CD4-positive, alpha-beta T cell treated with Interleukin-4 for 1 hour (primary cell): ENCODE data around the gene SCEL.

Experiments
- DNase-seq, 2 donors: peaks; one replicate each; pipeline ENCODE4 v3.0.0-alpha.2; 2020 to 2022

The SCEL gene

DNA sequence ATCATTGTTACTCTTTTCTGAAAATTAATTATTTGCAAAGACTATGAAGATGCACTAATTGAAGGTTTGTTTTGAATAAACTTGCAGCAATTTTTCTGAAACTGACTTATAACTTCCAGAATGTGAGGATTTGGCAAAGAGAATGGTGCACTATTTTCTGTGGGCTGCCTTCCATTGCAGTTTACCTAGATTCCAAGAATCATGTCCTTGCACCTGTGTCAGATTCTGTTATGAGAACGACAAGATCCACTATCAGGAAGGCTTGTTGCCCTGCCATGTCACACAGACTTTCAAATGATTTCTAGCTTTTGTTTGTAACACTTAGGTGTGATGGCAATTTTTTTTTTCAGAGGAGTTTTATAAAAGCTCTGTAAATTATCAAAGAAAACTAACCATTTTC is 156.4 kb downstream of the SCEL start:
- no peak for DNase-seq

DNA sequence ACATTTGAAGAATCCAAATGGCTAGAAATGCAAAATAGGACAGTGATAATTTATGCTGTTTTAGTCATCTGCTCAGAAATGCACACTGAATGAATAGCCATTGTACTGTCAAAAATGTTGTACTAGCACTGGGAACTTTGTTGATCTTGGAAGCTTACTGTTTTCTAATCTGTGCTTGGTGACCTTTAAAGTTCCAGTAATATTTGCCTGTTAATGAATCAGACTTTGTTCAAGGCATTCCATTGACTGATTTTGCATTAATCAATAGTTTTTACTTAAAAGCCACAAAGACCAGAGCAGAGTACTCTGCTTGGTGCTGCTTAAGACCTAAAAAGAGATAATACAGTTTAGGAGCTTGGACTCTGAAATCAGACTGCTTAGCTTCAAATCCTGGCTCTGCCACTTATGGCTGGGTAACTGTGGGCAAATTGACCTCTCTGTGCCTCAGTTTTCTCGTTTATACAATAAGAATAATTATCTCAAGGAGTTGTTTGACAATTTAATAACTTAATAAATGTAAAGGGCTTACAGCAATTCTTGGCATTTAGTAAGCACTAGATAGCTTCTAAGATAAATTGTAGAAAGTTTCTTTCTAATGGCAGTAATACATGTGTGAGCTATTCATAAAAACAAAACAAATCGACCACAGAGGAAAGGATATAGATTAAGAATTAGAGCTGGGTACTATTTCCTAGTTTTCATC is 157.4 kb downstream of the SCEL start:
- DNase-seq: no peak

DNA sequence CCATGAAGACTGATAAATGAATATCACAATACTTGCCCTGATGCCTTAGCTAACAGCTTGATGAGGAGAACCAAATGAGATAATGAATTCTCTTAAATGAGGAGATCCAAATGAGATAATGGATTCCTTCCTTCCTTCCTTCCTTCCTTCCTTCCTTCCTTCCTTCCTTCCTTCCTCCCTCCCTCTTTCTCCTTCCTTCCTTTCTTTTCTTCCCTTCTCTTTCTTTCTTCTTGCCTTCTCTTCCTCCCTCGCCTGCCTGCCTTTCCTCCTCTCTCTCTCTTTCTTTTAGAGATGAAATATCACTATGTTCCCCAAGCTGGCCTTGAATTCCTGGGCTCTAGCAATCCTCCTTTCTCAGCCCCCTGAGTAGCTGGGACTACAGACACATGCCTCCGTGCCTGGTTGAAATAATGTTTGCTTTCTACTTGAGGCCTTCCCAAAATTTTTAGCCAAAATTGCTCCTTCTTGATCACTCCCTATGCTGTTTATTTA is 158.0 kb downstream of the SCEL start:
- no peak for DNase-seq
